HEK293 (cell line): ENCODE data around the gene GPRIN2.
"Not testable (repeated sequence)": the region's sequence is repeated elsewhere in the genome, so short reads cannot be mapped to it uniquely, and the experiment has no call there.

Experiments used
- EGR2 ChIP-seq: fragments of 450-650 bp; formaldehyde crosslinking; IDR thresholded peaks from 2 replicates; pipeline ENCODE4 v1.5.1; 2016; ENCODE audit warnings: low read depth, missing biosample characterization, missing genetic modification characterization
- REST ChIP-seq: fragments of 450-650 bp; formaldehyde crosslinking; IDR thresholded peaks from 2 replicates; pipeline ENCODE4 v1.5.1; 2016; ENCODE audit warnings: missing biosample characterization, missing genetic modification characterization
- TCF7L2 ChIP-seq: IDR thresholded peaks from 2 replicates; pipeline ENCODE4 v1.6.1; 2011; ENCODE audit warnings: low read depth, mild to moderate bottlenecking, inconsistent platforms, low read length, moderate library complexity, borderline replicate concordance
- ZBTB21 ChIP-seq: fragments of 450-650 bp; formaldehyde crosslinking; IDR thresholded peaks from 2 replicates; pipeline ENCODE4 v1.5.1; 2017; ENCODE audit warnings: missing biosample characterization, missing genetic modification characterization
- ZNF121 ChIP-seq: fragments of 450-650 bp; formaldehyde crosslinking; IDR thresholded peaks from 2 replicates; pipeline ENCODE4 v1.5.1; 2016; ENCODE audit warnings: missing biosample characterization, missing genetic modification characterization
- ZNF132 ChIP-seq: fragments of 450-650 bp; formaldehyde crosslinking; IDR thresholded peaks from 2 replicates; pipeline ENCODE4 v1.5.1; 2017; ENCODE audit warnings: missing biosample characterization, missing genetic modification characterization, borderline replicate concordance
- ZNF558 ChIP-seq: fragments of 450-650 bp; formaldehyde crosslinking; IDR thresholded peaks from 2 replicates; pipeline ENCODE4 v1.5.1; 2016; ENCODE audit warnings: missing biosample characterization, missing genetic modification characterization
- ZNF580 ChIP-seq: fragments of 450-650 bp; formaldehyde crosslinking; IDR thresholded peaks from 2 replicates; pipeline ENCODE4 v1.5.1; 2016; ENCODE audit warnings: missing biosample characterization, missing genetic modification characterization
- ZNF777 ChIP-seq: fragments of 450-650 bp; formaldehyde crosslinking; IDR thresholded peaks from 2 replicates; pipeline ENCODE4 v1.5.1; 2017; ENCODE audit warnings: missing biosample characterization, missing genetic modification characterization, borderline replicate concordance
- ZNF791 ChIP-seq: fragments of 450-650 bp; formaldehyde crosslinking; IDR thresholded peaks from 2 replicates; pipeline ENCODE4 v1.5.1; 2016; ENCODE audit warnings: missing biosample characterization, missing genetic modification characterization
- TF ChIP-seq, protein P1 (sequence below): fragments of 450-650 bp; formaldehyde crosslinking; IDR thresholded peaks from 2 replicates; pipeline ENCODE4 v1.5.1; 2016; ENCODE audit warnings: missing biosample characterization, missing genetic modification characterization

GRCh38 chr10:46584196-46584595 lies 27.7 kb upstream of the GPRIN2 start:
- TF ChIP-seq, protein P1, sequence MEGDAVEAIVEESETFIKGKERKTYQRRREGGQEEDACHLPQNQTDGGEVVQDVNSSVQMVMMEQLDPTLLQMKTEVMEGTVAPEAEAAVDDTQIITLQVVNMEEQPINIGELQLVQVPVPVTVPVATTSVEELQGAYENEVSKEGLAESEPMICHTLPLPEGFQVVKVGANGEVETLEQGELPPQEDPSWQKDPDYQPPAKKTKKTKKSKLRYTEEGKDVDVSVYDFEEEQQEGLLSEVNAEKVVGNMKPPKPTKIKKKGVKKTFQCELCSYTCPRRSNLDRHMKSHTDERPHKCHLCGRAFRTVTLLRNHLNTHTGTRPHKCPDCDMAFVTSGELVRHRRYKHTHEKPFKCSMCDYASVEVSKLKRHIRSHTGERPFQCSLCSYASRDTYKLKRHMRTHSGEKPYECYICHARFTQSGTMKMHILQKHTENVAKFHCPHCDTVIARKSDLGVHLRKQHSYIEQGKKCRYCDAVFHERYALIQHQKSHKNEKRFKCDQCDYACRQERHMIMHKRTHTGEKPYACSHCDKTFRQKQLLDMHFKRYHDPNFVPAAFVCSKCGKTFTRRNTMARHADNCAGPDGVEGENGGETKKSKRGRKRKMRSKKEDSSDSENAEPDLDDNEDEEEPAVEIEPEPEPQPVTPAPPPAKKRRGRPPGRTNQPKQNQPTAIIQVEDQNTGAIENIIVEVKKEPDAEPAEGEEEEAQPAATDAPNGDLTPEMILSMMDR, result not testable (repeated sequence)
- TF ChIP-seq ZNF777 (tag by site-specific recombination); ZNF121; EGR2 (tag by site-specific recombination); REST (tag by site-specific recombination); ZNF791 (tag by site-specific recombination); ZNF132 (tag by site-specific recombination); ZNF580; TCF7L2; ZBTB21 (tag by site-specific recombination); ZNF558 (tag by site-specific recombination): not testable (repeated sequence)
